Activated T-helper 9 cell treated with anti-CD3 and anti-CD28 coated beads, Interleukin-2, amount 50 U/mL, for 16 hours (primary cell): ENCODE measurements around the gene TTC33.
"Not testable (repeated sequence)": the region's sequence is repeated elsewhere in the genome, so short reads cannot be mapped to it uniquely, and the experiment has no call there.

Experiments used
- DNase-seq: peaks from one replicate; pipeline ENCODE4 v3.0.0-alpha.2; 2020; ENCODE audit warnings: low read depth

TTC33 gene

GRCh38 chr5:40569546-40570270 lies 186.1 kb downstream of the TTC33 start:
- no peak for DNase-seq

GRCh38 chr5:40568548-40568947 lies 187.2 kb downstream of the TTC33 start:
- no peak for DNase-seq

GRCh38 chr5:40563173-40563572 lies 192.6 kb downstream of the TTC33 start:
- not testable (repeated sequence) for DNase-seq

GRCh38 chr5:40560474-40561110 lies 195.2 kb downstream of the TTC33 start:
- DNase-seq = no peak

- no peak for DNase-seq
Observed at GRCh38 chr5:40559306-40559705, 196.5 kb downstream of the TTC33 start.

DNA sequence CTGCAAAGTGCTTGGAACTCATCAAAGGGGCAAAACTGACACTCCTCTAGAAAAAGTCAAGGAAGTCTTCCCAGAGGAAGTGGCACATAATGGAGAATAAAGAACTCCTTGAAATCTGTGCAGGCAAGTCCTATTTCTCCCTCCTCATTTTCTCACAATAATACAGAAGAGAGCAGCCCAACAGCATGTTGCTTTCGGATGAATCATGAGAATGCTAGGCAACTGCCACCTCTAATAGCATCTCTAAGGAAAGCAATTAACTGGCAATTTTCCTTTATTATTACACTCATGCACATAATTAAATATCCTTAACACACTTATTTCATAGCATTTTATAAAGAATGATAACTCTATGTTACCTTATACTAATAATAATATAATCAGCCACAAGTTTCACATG lies 198.3 kb downstream of the TTC33 start:
- no peak for DNase-seq

GRCh38 chr5:40556811-40557210 lies 198.9 kb downstream of the TTC33 start:
- DNase-seq = no peak

- no peak for DNase-seq
Observed at GRCh38 chr5:40555886-40556285, 199.9 kb downstream of the TTC33 start.

- DNase-seq = no peak
Observed at GRCh38 chr5:40554813-40555212, 200.9 kb downstream of the TTC33 start.

- DNase-seq = no peak
Observed at GRCh38 chr5:40554054-40554453, 201.7 kb downstream of the TTC33 start.

DNA sequence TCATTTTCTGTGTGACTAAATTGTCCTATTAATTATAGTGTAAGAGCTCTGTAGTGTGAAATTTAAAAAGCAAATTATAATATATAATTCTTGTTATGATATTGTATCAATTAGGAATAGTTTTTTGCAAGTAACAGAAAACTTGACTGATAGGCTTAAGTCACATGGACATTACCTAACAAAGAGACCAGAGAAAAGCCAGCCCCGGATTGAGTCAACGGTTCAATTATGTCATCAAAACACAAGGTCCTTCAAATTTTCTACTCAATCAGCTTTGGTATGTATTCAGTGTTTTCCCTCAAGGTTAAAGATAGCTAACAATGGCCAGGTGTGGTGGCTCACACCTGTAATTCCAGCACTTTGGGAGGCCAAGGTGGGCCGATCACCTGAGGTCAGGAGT lies 202.8 kb downstream of the TTC33 start:
- no peak for DNase-seq

DNA sequence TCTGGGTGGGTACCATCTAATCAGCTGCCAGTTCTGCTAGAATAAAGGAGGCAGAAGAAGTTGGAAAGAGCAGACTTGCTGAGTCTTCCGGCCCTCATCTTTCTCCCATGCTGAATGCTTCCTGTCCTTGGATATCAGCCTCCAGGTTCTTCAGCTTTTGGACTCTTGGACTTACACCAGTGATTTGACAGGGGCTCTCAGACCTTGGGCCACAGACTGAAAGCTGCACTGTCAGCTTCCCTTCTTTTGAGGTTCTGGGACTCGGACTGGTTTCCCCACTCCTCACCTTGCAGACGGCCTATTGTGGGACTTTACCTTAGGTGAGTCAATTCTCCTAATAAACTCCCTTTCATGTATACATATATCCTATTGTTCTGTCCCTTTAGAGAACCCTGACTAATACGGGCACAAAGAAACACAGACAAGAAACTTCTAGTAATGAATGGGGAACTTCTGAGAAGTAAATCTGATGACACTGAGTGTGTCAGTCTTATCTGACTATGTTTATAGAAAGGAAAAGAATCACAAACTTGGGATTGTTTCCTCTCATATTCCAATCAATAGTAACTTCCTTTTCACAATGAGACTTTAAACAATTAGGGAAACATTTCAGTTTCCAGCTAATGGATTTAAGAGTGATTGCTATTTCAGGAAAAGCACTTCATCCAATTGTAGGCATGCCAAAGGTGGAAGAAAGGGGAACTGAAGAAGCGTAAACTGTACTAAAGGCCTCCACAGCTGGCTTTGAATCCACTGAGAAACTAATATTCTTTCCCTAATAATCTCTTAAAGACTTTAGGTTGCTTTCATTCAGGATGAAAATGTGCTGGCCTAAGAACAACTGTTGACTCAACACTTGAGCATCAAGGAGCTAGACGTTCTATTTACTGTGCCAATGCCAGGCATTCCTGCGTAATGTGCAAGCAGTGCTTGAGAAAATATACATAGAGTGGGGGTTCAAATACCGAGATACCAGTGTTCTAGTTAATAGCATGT lies 204.0 kb downstream of the TTC33 start:
- no peak for DNase-seq

- no peak for DNase-seq
Observed at GRCh38 chr5:40550481-40550880, 205.3 kb downstream of the TTC33 start.

- DNase-seq = no peak
Observed at GRCh38 chr5:40549616-40550015, 206.1 kb downstream of the TTC33 start.

GRCh38 chr5:40547994-40548575 lies 207.7 kb downstream of the TTC33 start:
- no peak for DNase-seq

GRCh38 chr5:40547557-40547956 lies 208.2 kb downstream of the TTC33 start:
- no peak for DNase-seq

GRCh38 chr5:40540301-40540700 lies 215.5 kb downstream of the TTC33 start:
- DNase-seq = no peak

- no peak for DNase-seq
Observed at GRCh38 chr5:40524677-40525076, 231.1 kb downstream of the TTC33 start.

- no peak for DNase-seq
Observed at GRCh38 chr5:40521925-40522324, 233.8 kb downstream of the TTC33 start.

DNA sequence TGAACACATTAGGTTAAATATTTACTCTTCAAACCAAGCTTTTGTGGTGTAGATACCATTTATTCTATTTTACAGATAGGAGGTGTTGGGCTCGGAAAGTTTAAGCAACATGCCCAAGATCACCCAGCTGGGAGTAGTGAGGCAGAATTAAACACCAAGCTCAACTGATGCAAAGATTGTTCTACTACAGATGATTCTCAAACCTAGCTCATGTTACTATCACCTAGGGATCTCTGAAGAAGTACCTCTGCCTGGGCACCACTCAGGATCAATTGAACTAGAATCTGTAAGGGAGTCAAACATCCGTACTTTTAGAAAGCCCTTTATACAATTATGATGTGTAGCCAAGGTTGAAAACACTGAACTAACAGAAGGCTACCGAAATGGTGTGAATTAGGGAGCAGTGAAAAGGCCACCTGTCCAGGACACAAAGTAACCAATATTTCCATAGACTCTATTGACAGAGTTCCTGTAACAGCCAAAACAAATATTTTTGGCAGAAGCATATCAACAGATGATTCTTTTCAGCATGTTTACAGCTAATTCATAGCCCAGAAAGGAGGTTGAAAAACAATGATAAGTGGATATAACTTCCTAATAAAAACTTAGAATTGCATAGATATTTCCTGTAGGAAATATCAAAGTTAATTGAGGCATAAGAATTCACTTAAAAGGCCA lies 234.5 kb downstream of the TTC33 start:
- no peak for DNase-seq

DNA sequence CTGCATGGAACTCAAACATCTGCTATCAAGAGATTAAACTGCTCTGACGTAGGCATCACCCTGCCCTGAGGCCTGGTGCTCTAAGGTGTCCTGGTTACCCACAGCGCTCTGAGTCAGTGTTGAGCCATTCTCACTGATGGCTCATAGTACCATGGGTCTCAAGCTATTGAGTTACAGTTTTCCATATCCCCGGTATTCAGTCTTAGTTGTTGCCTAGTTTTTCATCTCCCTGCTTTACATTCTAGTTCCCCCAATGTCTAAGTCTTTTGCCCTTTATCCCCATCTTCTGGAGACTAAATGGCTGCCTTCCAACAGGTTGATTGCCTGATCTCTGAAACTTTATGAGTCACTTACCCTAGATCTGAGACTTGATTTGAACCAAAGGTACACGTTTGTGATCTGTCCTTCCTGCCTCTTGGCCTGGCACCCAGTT lies 237.3 kb downstream of the TTC33 start:
- no peak for DNase-seq

- DNase-seq = no peak
Observed at GRCh38 chr5:40515476-40515875, 240.3 kb downstream of the TTC33 start.
